B cell (primary cell): ENCODE measurements around the gene PIM3. TPM values are rescaled to one million over a fixed set of nuclear protein-coding genes. Genes with fewer than 3 reads are reported as not detected.

Experiments used
- ATAC-seq: fragments of 200-7000 bp; cut with Tn5 transposase; one replicate; pipeline ENCODE4 v1.10.0; 2021; ENCODE audit warnings: low read depth, mild to moderate bottlenecking, moderate number of reproducible peaks, moderate library complexity
- CTCF ChIA-PET: fragments of 350-600 bp; sonication (Branson Sonifier 250); formaldehyde crosslinking; loops from one replicate; lab custom pipeline; 2021; ENCODE audit warnings: antibody characterized with exemption, inconsistent platforms; lab: Charles Lee
- POLR2A ChIA-PET: fragments of 350-600 bp; sonication (Branson Sonifier 250); formaldehyde crosslinking; loops from one replicate; lab custom pipeline; 2021; ENCODE audit warnings: antibody characterized with exemption; lab: Charles Lee
- DNase-seq: peaks from one replicate; pipeline ENCODE4 v3.0.0; 2013
- H2AFZ ChIP-seq: 2 replicates; pipeline ENCODE4 v1.6.1; 2012; ENCODE audit warnings: mild to moderate bottlenecking, low read depth, low read length; ENCODE audit not compliant: insufficient read depth, poor library complexity, severe bottlenecking
- H3K27ac ChIP-seq, 2 donors: 1 replicate in 1 of 2; 2 replicates in 1 of 2; pipeline ENCODE4 v1.5.1; 2012 to 2013; ENCODE audit warnings: low read length in 2 of 2, mild to moderate bottlenecking in 2 of 2, moderate library complexity in 1 of 2
- H3K27me3 ChIP-seq, 4 experiments: fragments of 200-600 bp in 1 of 4; sonication (generic) in 1 of 4; replicated peaks in 1 of 4; 1 replicate in 2 of 4; 2 replicates in 2 of 4; pipeline versions ENCODE4 v1.6.1 to v1.7.0; 2013 to 2016; ENCODE audit warnings: low read length in 3 of 4, mild to moderate bottlenecking in 2 of 4, mixed read lengths in 1 of 4, moderate library complexity in 1 of 4; ENCODE audit not compliant: insufficient read depth in 4 of 4, control insufficient read depth in 3 of 4; ENCODE audit errors: control extremely low read depth in 1 of 4
- H3K36me3 ChIP-seq, 2 experiments: replicated peaks in 1 of 2; 1 replicate in 1 of 2; 2 replicates in 1 of 2; pipeline versions ENCODE4 v1.6.1 to v1.7.1; 2013; ENCODE audit warnings: low read length in 1 of 2; ENCODE audit not compliant: insufficient read depth in 2 of 2, control insufficient read depth in 1 of 2; ENCODE audit errors: control extremely low read depth in 1 of 2, extremely low read depth in 1 of 2
- H3K4me1 ChIP-seq, 2 donors: fragments of 200-600 bp in 1 of 2; sonication (generic) in 1 of 2; 1 replicate in 1 of 2; 2 replicates in 1 of 2; pipeline versions ENCODE4 v1.5.1 to v1.6.1; 2013 to 2017; ENCODE audit warnings: low read length in 2 of 2; ENCODE audit not compliant: control insufficient read depth in 2 of 2, insufficient read depth in 2 of 2
- H3K4me2 ChIP-seq: replicated peaks from 2 replicates; pipeline ENCODE3; 2012; ENCODE audit warnings: mild to moderate bottlenecking, low read depth, low read length; ENCODE audit not compliant: poor library complexity, severe bottlenecking
- H3K4me3 ChIP-seq, 5 experiments: fragments of 200-600 bp in 1 of 5; sonication (generic) in 1 of 5; 1 replicate in 3 of 5; 2 replicates in 2 of 5; pipeline versions ENCODE4 v1.5.1 to v1.7.0; 2011 to 2016; ENCODE audit warnings: low read length in 4 of 5, mild to moderate bottlenecking in 4 of 5, low read depth in 2 of 5, control low read depth in 1 of 5, moderate library complexity in 1 of 5; ENCODE audit not compliant: insufficient read depth in 1 of 5; ENCODE audit errors: control extremely low read depth in 1 of 5, extremely low read depth in 1 of 5
- H3K79me2 ChIP-seq: fragments of 200-600 bp; sonication (generic); one replicate; pipeline ENCODE4 v1.6.0; 2016; ENCODE audit warnings: low read length; ENCODE audit not compliant: control insufficient read depth, insufficient read depth
- H3K9ac ChIP-seq: fragments of 200-600 bp; sonication (generic); 2 replicates; pipeline ENCODE4 v1.6.1; 2017; ENCODE audit warnings: mild to moderate bottlenecking, low read length, moderate library complexity
- H3K9me3 ChIP-seq, 3 donors: one replicate each; pipeline versions ENCODE4 v1.6.1 to v1.7.1; 2013; ENCODE audit warnings: low read length in 2 of 3; ENCODE audit not compliant: control insufficient read depth in 2 of 3, insufficient read depth in 1 of 3; ENCODE audit errors: control extremely low read depth in 1 of 3
- H4K20me1 ChIP-seq: 2 replicates; pipeline ENCODE4 v1.6.0; 2012; ENCODE audit warnings: mild to moderate bottlenecking, low read length; ENCODE audit not compliant: insufficient read depth, control insufficient read depth, poor library complexity, severe bottlenecking
- H3K27ac Mint-ChIP-seq: one replicate; pipeline ENCODE4 v1.8.0; 2021; ENCODE audit warnings: mixed read lengths
- H3K27me3 Mint-ChIP-seq: one replicate; pipeline ENCODE4 v1.8.0; 2021; ENCODE audit warnings: mixed read lengths
- H3K4me1 Mint-ChIP-seq: one replicate; pipeline ENCODE4 v1.8.0; 2021; ENCODE audit warnings: mixed read lengths
- H3K4me3 Mint-ChIP-seq: one replicate; pipeline ENCODE4 v1.8.0; 2021; ENCODE audit warnings: mixed read lengths
- H3K9me3 Mint-ChIP-seq: one replicate; pipeline ENCODE4 v1.8.0; 2022; ENCODE audit warnings: mixed read lengths; ENCODE audit not compliant: insufficient read depth
- CTCF ChIP-seq: fragments of 200-600 bp; IDR thresholded peaks from one replicate; pipeline ENCODE4 v1.8.0; 2022; ENCODE audit warnings: antibody characterized with exemption, mild to moderate bottlenecking
- EZH2 ChIP-seq: IDR thresholded peaks from 2 replicates; pipeline ENCODE4 v1.6.1; 2012; ENCODE audit warnings: borderline replicate concordance, low read depth, mild to moderate bottlenecking, moderate library complexity, low read length; ENCODE audit not compliant: insufficient read depth, poor library complexity, severe bottlenecking
- WGBS: methylation state at CpG from one replicate; pipeline ENCODE4 v1.1.5; 2013; ENCODE audit warnings: missing lambda C conversion rate; ENCODE audit not compliant: insufficient coverage; 5-methylcytosine and 5-hydroxymethylcytosine counted together
- intact Hi-C: fragments of 100-400 bp; cut with micrococcal nuclease; formaldehyde crosslinking; loops from one replicate; pipeline ENCODE4 v1.10.0; 2022
- polyA plus RNA-seq: library from polyadenylated mRNA; depleted of rRNA; stranded (reverse); fragments of >200 nt; gene quantifications from 2 replicates; pipeline ENCODE4 v1.2.3, GENCODE V29; 2012
- total RNA-seq, 2 donors: library from RNA; stranded (reverse); fragments of 120-200 nt in 1 of 2; gene quantifications; 1 replicate in 1 of 2; 2 replicates in 1 of 2; pipeline versions ENCODE4 v1.2.3 to v1.2.4, GENCODE V29; 2013 to 2022

The PIM3 gene
- total and polyA plus RNA-seq, 2 donors (not counting 1 experiment from before 2014, with no cell fraction given) = 74.6 to 128 TPM

- TF ChIP-seq EZH2 (no peak), CTCF (no peak)
- ATAC-seq (no peak), DNase-seq (no peak)
- peaks cover 0 to 29% (median 3%) of the 10 kb centered on the region in 3 donors for H3K9me3 ChIP-seq
- Mint-ChIP-seq H3K27me3 (no peaks in the 10 kb centered on the region), H3K4me1 (peaks cover 16% of the 10 kb centered on the region), H3K9me3 (no peaks in the 10 kb centered on the region), H3K4me3 (no peak overlapping the region), H3K27ac (peak overlapping the region; percentile 20)
- no peaks in the 10 kb centered on the region for H3K79me2 ChIP-seq
- H3K4me1 ChIP-seq = peaks cover 19 to 28% of the 10 kb centered on the region in 2 donors
- ChIA-PET POLR2A (interaction anchor here (1.3 kb wide), 1 partner anchor 18 kb away, joined by 3 read pairs; no protein-coding TSS in a partner anchor), CTCF (no interaction called here)
- H3K36me3 ChIP-seq = no peaks in the 10 kb centered on the region
- no peak overlapping the region for H3K27ac ChIP-seq
- 93% methylated on average over 16 of the region's 17 CpGs for WGBS
- H3K4me3 ChIP-seq = no peak overlapping the region
- intact Hi-C loops = no loop called here
- no peak overlapping the region for H2AFZ ChIP-seq
- H3K27me3 ChIP-seq = no peaks in the 10 kb centered on the region
- H4K20me1 ChIP-seq = no peaks in the 10 kb centered on the region
- no peak overlapping the region for H3K4me2 ChIP-seq
- H3K9ac ChIP-seq = no peak overlapping the region
Measured at GRCh38 chr22:49941507-49942316, 18.9 kb upstream of the PIM3 start.
